GM12878 (cell line): Measurements from ENCODE around the gene TSHZ2. TPM values are rescaled to one million over a fixed set of nuclear protein-coding genes. Genes with fewer than 3 reads are reported as not detected.

ENCODE experiments used
- ATAC-seq: fragments of 200-7000 bp; cut with Tn5 transposase; 3 replicates; pipeline ENCODE4 v1.9.1; 2020; ENCODE audit warnings: mild to moderate bottlenecking, moderate library complexity
- BruUV-seq: library from RNA; stranded (reverse); fragments of 400-500 nt; replicated peaks from 2 replicates; lab custom pipeline; 2021; lab: Mats Ljungman, UMichigan
- CTCF ChIA-PET: fragments of 300-600 bp; sonication (Branson Sonifier 250); formaldehyde crosslinking; extraction: SDS; loops from one replicate; lab custom pipeline; 2021; ENCODE audit warnings: inconsistent platforms; lab: Yijun Ruan, JAX
- POLR2A ChIA-PET: fragments of 350-600 bp; formaldehyde crosslinking; extraction: SDS; loops from one replicate; lab custom pipeline; 2021; ENCODE audit warnings: inconsistent platforms; lab: Charles Lee
- RAD21 ChIA-PET: fragments of 300-600 bp; sonication (Branson Sonifier 250); formaldehyde crosslinking; loops from one replicate; lab custom pipeline; 2023; ENCODE audit warnings: antibody characterized with exemption; ENCODE audit not compliant: unreplicated experiment; lab: Charles Lee
- SMC1A ChIA-PET: fragments of 300-600 bp; sonication (Branson Sonifier 250); formaldehyde crosslinking; loops from one replicate; lab custom pipeline; 2023; ENCODE audit not compliant: unreplicated experiment, uncharacterized antibody; lab: Charles Lee
- DNase-seq: peaks from one replicate; pipeline ENCODE4 v3.0.0-alpha.2; 2011; ENCODE audit warnings: low read depth, low spot score
- FAIRE-seq: peaks from 3 replicates; lab custom pipeline; 2011; peaks lifted over from hg19 to GRCh38; lab: Jason Lieb, UNC
- H2AFZ ChIP-seq: 2 replicates; pipeline ENCODE4 v1.6.0; 2011; ENCODE audit warnings: low read depth, low read length, control low read depth; ENCODE audit not compliant: control insufficient read depth
- H3K27ac ChIP-seq: 2 replicates; pipeline ENCODE4 v1.5.1; 2011; ENCODE audit warnings: control low read depth; ENCODE audit not compliant: control insufficient read depth, insufficient read depth
- H3K27me3 ChIP-seq, 2 experiments: replicated peaks in 1 of 2; 2 replicates each; pipeline versions ENCODE4 v1.6.0 to v1.6.1; 2011; ENCODE audit warnings: low read length in 1 of 2; ENCODE audit not compliant: control insufficient read depth in 2 of 2, insufficient read depth in 2 of 2
- H3K36me3 ChIP-seq, 2 experiments: 2 replicates each; pipeline ENCODE4 v1.5.1; 2011; ENCODE audit warnings: low read length in 1 of 2; ENCODE audit not compliant: control insufficient read depth in 2 of 2, insufficient read depth in 2 of 2
- H3K4me1 ChIP-seq: 2 replicates; pipeline ENCODE4 v1.6.1; 2011; ENCODE audit warnings: mild to moderate bottlenecking, low read length, moderate library complexity, mixed read lengths; ENCODE audit not compliant: control insufficient read depth, insufficient read depth
- H3K4me2 ChIP-seq: 2 replicates; pipeline ENCODE4 v1.6.0; 2011; ENCODE audit warnings: control low read depth; ENCODE audit not compliant: control insufficient read depth, insufficient read depth
- H3K4me3 ChIP-seq: fragments of 200-600 bp; sonication (generic); 2 replicates; pipeline ENCODE4 v1.5.1; 2016
- H3K79me2 ChIP-seq: 2 replicates; pipeline ENCODE4 v1.6.0; 2011; ENCODE audit warnings: low read length; ENCODE audit not compliant: control insufficient read depth, insufficient read depth
- H3K9ac ChIP-seq: 2 replicates; pipeline ENCODE4 v1.8.0; 2011; ENCODE audit warnings: low read length, control low read depth, mixed read lengths; ENCODE audit not compliant: control insufficient read depth, insufficient read depth
- H3K9me3 ChIP-seq: replicated peaks from 3 replicates; pipeline ENCODE4 v1.5.1; 2011; ENCODE audit warnings: mild to moderate bottlenecking, low read length; ENCODE audit not compliant: control insufficient read depth, insufficient read depth
- H4K20me1 ChIP-seq: 2 replicates; pipeline ENCODE4 v1.6.0; 2011; ENCODE audit not compliant: control insufficient read depth, insufficient read depth
- CBX5 ChIP-seq: sonication (generic); IDR thresholded peaks from 2 replicates; pipeline ENCODE4 v1.6.1; 2016; ENCODE audit warnings: low read depth, moderate library complexity, mild to moderate bottlenecking, inconsistent platforms
- IKZF1 ChIP-seq: fragments of 450-650 bp; conservative IDR thresholded peaks from 2 replicates; pipeline ENCODE4 v1.6.1; 2017; ENCODE audit warnings: antibody characterized with exemption, mild to moderate bottlenecking
- IRF4 ChIP-seq: IDR thresholded peaks from 2 replicates; pipeline ENCODE4 v1.6.1; 2011; ENCODE audit warnings: low read depth, low read length
- MEF2A ChIP-seq: IDR thresholded peaks from 2 replicates; pipeline ENCODE4 v1.6.1; 2011; ENCODE audit warnings: low read depth, mild to moderate bottlenecking, low read length, moderate library complexity; ENCODE audit not compliant: insufficient read depth
- MEF2B ChIP-seq: fragments of 450-650 bp; IDR thresholded peaks from 2 replicates; pipeline ENCODE4 v1.6.1; 2018; ENCODE audit warnings: mild to moderate bottlenecking, moderate library complexity; ENCODE audit not compliant: partially characterized antibody, poor library complexity, severe bottlenecking
- MLLT1 ChIP-seq: fragments of 450-650 bp; IDR thresholded peaks from 2 replicates; pipeline ENCODE4 v1.6.1; 2016; ENCODE audit warnings: mild to moderate bottlenecking
- NFYB ChIP-seq: IDR thresholded peaks from 2 replicates; pipeline ENCODE4 v1.6.1; 2011; ENCODE audit warnings: low read depth, mild to moderate bottlenecking, low read length, improper control_type of control experiment, moderate library complexity; ENCODE audit not compliant: insufficient read depth
- PKNOX1 ChIP-seq: fragments of 450-650 bp; IDR thresholded peaks from 2 replicates; pipeline ENCODE4 v1.6.1; 2016; ENCODE audit warnings: mild to moderate bottlenecking
- TARDBP ChIP-seq: IDR thresholded peaks from 2 replicates; pipeline ENCODE4 v1.6.1; 2016; ENCODE audit warnings: borderline replicate concordance
- ZBTB33 ChIP-seq: fragments of 450-650 bp; IDR thresholded peaks from 2 replicates; pipeline ENCODE4 v1.6.1; 2017; ENCODE audit warnings: mild to moderate bottlenecking
- ZNF207 ChIP-seq: fragments of 450-650 bp; IDR thresholded peaks from 2 replicates; pipeline ENCODE4 v1.6.1; 2014; ENCODE audit warnings: antibody characterized with exemption, mild to moderate bottlenecking, borderline replicate concordance
- ZNF274 ChIP-seq: IDR thresholded peaks from one replicate; pipeline ENCODE4 v1.8.0; 2011; ENCODE audit not compliant: insufficient read length, insufficient read depth
- WGBS: methylation state at CpG from one replicate; pipeline ENCODE4 v1.1.6; 2016; ENCODE audit warnings: low lambda C conversion rate; ENCODE audit not compliant: insufficient replicate concordance, insufficient coverage; ENCODE audit errors: missing lambda C conversion rate; 5-methylcytosine and 5-hydroxymethylcytosine counted together
- in situ Hi-C: fragments of 300-500 bp; cut with MboI; formaldehyde crosslinking; loops from 9 replicates; pipeline ENCODE4 v1.14.3; 2018; ENCODE audit warnings: mixed read lengths
- intact Hi-C: fragments of 100-400 bp; cut with micrococcal nuclease; formaldehyde crosslinking; loops from one replicate; pipeline ENCODE4 v1.14.2; 2022; ENCODE audit not compliant: unreplicated experiment
- polyA plus RNA-seq, 11 experiments: library from polyadenylated mRNA; depleted of rRNA in 4 of 11; unstranded in 6 of 11; stranded (reverse) in 5 of 11; fragments of >200 nt; fragmentation: Nextera tagmentation in 4 of 11; fragmentation: Illumina TruSeq in 1 of 11; extraction: Ambion mirVana in 4 of 11; extraction: Trizol in 1 of 11; gene quantifications; 1 replicate in 1 of 11; 2 replicates in 10 of 11; pipeline versions ENCODE4 v1.2.1 to v1.2.3, GENCODE V29; 2011 to 2016; ENCODE audit warnings: inconsistent platforms in 2 of 11, missing spikeins in 2 of 11, low read depth in 1 of 11
- total RNA-seq, 4 experiments: library from RNA; depleted of rRNA in 3 of 4; stranded (reverse); fragments of >200 nt in 3 of 4; fragmentation: Illumina TruSeq in 1 of 4; extraction: Trizol in 1 of 4; gene quantifications; 2 replicates each; pipeline versions ENCODE4 v1.2.1 to v1.2.3, GENCODE V29; 2013 to 2021

The TSHZ2 gene
- total and polyA plus RNA-seq, 10 of the 15 experiments (the other 5 are each of a cell fraction or from before 2014, with no cell fraction given): 0.01 to 0.86 (median 0.13) TPM; not detected in 2

GRCh38 chr20:53262365-53262764, 290.2 kb downstream of the TSHZ2 start:
- no peaks in the 10 kb centered on the region for H3K79me2 ChIP-seq
- TF ChIP-seq IKZF1: no peak
- TF ChIP-seq ZNF207: no peak
- no peak for TF ChIP-seq ZBTB33
- TF ChIP-seq PKNOX1: no peak
- TF ChIP-seq NFYB: no peak
- no peak for TF ChIP-seq MEF2A
- TF ChIP-seq ZNF274: no peak
- no peak for TF ChIP-seq CBX5
- TF ChIP-seq TARDBP: no peak
- no peak for TF ChIP-seq MLLT1
- no peak for TF ChIP-seq IRF4
- TF ChIP-seq MEF2B: no peak
- H3K9ac ChIP-seq: no peak overlapping the region
- no TSS peak for BruUV-seq
- in situ Hi-C loops (no loop called here), intact Hi-C loops (no loop called here)
- no peaks in the 10 kb centered on the region for H3K36me3 ChIP-seq
- no peak for DNase-seq
- RAD21 ChIA-PET: no interaction called here
- peaks cover 0 to 1% of the 10 kb centered on the region in 2 experiments; a peak in 2 of 4 replicates for H3K27me3 ChIP-seq
- no peak overlapping the region for H3K4me3 ChIP-seq
- POLR2A ChIA-PET: no interaction called here
- FAIRE-seq: no peak
- ATAC-seq: no peak
- no peak overlapping the region for H2AFZ ChIP-seq
- H3K9me3 ChIP-seq: no peaks in the 10 kb centered on the region
- H3K27ac ChIP-seq: no peak overlapping the region
- SMC1A ChIA-PET: interaction anchor here (0.8 to 1.1 kb wide), 3 partner anchors 9 to 65 kb away, joined by 3 to 7 read pairs (median 5); no protein-coding TSS in a partner anchor
- H3K4me2 ChIP-seq: no peak overlapping the region
- WGBS: 16% methylated on average over 7 of the region's 7 CpGs
- no peaks in the 10 kb centered on the region for H3K4me1 ChIP-seq
- H4K20me1 ChIP-seq: no peaks in the 10 kb centered on the region
- CTCF ChIA-PET: no interaction called here
